GM21515 (cell line): ENCODE measurements around the gene NELL2.
"Not testable (repeated sequence)": the region's sequence is repeated elsewhere in the genome, so short reads cannot be mapped to it uniquely, and the experiment has no call there.

Experiments
- ATAC-seq: cut with Tn5 transposase; IDR thresholded peaks from one replicate; pipeline ENCODE4 v1.9.1; 2021; ENCODE audit not compliant: unreplicated experiment

Gene NELL2

GRCh38 chr12:44875954-44876543, at the start of gene NELL2:
Gene NELL2 (minus strand): TSS chr12:44876315. CDS start chr12:44875869, 446 bp downstream.
- ATAC-seq = no peak

GRCh38 chr12:44921736-44922135, 45.6 kb upstream of the NELL2 start:
- no peak for ATAC-seq

GRCh38 chr12:44917141-44917540, 41.0 kb upstream of the NELL2 start:
- no peak for ATAC-seq

- no peak for ATAC-seq
Observed at GRCh38 chr12:44915958-44916357, 39.8 kb upstream of the NELL2 start.

GRCh38 chr12:44904321-44904720, 28.2 kb upstream of the NELL2 start:
- no peak for ATAC-seq

- not testable (repeated sequence) for ATAC-seq
Observed at GRCh38 chr12:44898108-44898507, 22.0 kb upstream of the NELL2 start.

GRCh38 chr12:44889926-44890325, 13.8 kb upstream of the NELL2 start:
- no peak for ATAC-seq

GRCh38 chr12:44889162-44889561, 13.0 kb upstream of the NELL2 start:
- ATAC-seq = no peak

GRCh38 chr12:44885902-44886301, 9.8 kb upstream of the NELL2 start:
- ATAC-seq = no peak

- no peak for ATAC-seq
Observed at GRCh38 chr12:44881197-44881596, 5.1 kb upstream of the NELL2 start.

GRCh38 chr12:44876544-44877410, 662 bp upstream of the NELL2 start:
- no peak for ATAC-seq

- no peak for ATAC-seq
Observed at GRCh38 chr12:44875417-44875953, 630 bp downstream of the NELL2 start.

GRCh38 chr12:44874981-44875416, 1.1 kb downstream of the NELL2 start:
- no peak for ATAC-seq

GRCh38 chr12:44873898-44874297, 2.2 kb downstream of the NELL2 start:
- no peak for ATAC-seq

GRCh38 chr12:44869503-44869902, 6.6 kb downstream of the NELL2 start:
- ATAC-seq = no peak

GRCh38 chr12:44863867-44864266, 12.2 kb downstream of the NELL2 start:
- no peak for ATAC-seq

- no peak for ATAC-seq
Observed at GRCh38 chr12:44859998-44860689, 16.0 kb downstream of the NELL2 start.

- ATAC-seq = no peak
Observed at GRCh38 chr12:44858226-44858855, 17.8 kb downstream of the NELL2 start.

GRCh38 chr12:44852483-44852882, 23.6 kb downstream of the NELL2 start:
- no peak for ATAC-seq

- no peak for ATAC-seq
Observed at GRCh38 chr12:44851586-44851985, 24.5 kb downstream of the NELL2 start.

GRCh38 chr12:44848703-44849085, 27.4 kb downstream of the NELL2 start:
- no peak for ATAC-seq
